ENCODE results near the gene STRIP1. TPM values are rescaled to one million over a fixed set of nuclear protein-coding genes. Genes with fewer than 3 reads are reported as not detected.

STRIP1 gene
- total RNA-seq, 2 experiments from 2014 or later, result 74.3 to 80.9 TPM

GRCh38 chr1:109994654-109995053 is 39.8 kb upstream of the STRIP1 start:
- CTCF ChIA-PET, result interaction anchor here (1.4 kb wide), 1 partner anchor 35 kb away, joined by 5 read pairs; no protein-coding TSS in a partner anchor

GRCh38 chr1:109995536-109995935 is 38.9 kb upstream of the STRIP1 start:
- TF ChIP-seq CTCF (IDR thresholded peaks at IDR 0.05), result no peak
- no peak overlapping the region for H3K4me3 Mint-ChIP-seq
- no peaks in the 10 kb centered on the region for H3K9me3 Mint-ChIP-seq
- peaks cover 13% of the 10 kb centered on the region for H3K36me3 Mint-ChIP-seq (ENCODE audit: low read depth)
- Histone ChIP-seq H3K9me3 (ENCODE audit: control insufficient read depth in 1 of 2, insufficient read depth in 1 of 2, low read length in 2 of 2) (no peaks in the 10 kb centered on the region), H3K36me3 (ENCODE audit: insufficient read depth, low read length) (peaks cover 11% of the 10 kb centered on the region), H3K4me3 (ENCODE audit: low read length) (no peak overlapping the region), H3K27me3 (ENCODE audit: control insufficient read depth in 1 of 2, insufficient read depth in 2 of 2, low read length in 2 of 2) (no peaks in the 10 kb centered on the region), H3K27ac (ENCODE audit: low read depth in 1 of 2, low read length in 2 of 2) (no peak overlapping the region), H3K4me1 (ENCODE audit: insufficient read depth, low read length) (no peaks in the 10 kb centered on the region)
- H3K4me1 Mint-ChIP-seq (ENCODE audit: low read depth), result peaks cover 32% of the 10 kb centered on the region
- H3K27me3 Mint-ChIP-seq, result no peaks in the 10 kb centered on the region
- CTCF ChIA-PET, result no interaction called here
- H3K27ac Mint-ChIP-seq, result no peak overlapping the region
- ATAC-seq (ENCODE audit: poor library complexity), result no peak
- DNase-seq, result no peak
- intact Hi-C loops (cut with DNase I, micrococcal nuclease), result no loop called here
- POLR2A ChIA-PET, result interaction anchor here (0.6 to 1.4 kb wide), 2 partner anchors 11 to 268 kb away, joined by 3 read pairs; partner anchors contain the start of gene AHCYL1

More at GRCh38 chr1:109994654-109995053, 39.8 kb upstream of the STRIP1 start:
- DNase-seq (no peak), ATAC-seq (ENCODE audit: poor library complexity) (no peak)
- peaks cover 11% of the 10 kb centered on the region for H3K36me3 ChIP-seq (ENCODE audit: insufficient read depth, low read length)
- no peak overlapping the region for H3K4me3 ChIP-seq (ENCODE audit: low read length)
- Mint-ChIP-seq H3K27me3 (no peaks in the 10 kb centered on the region), H3K27ac (no peak overlapping the region), H3K36me3 (ENCODE audit: low read depth) (peaks cover 19% of the 10 kb centered on the region), H3K4me3 (no peak overlapping the region), H3K4me1 (ENCODE audit: low read depth) (peaks cover 38% of the 10 kb centered on the region), H3K9me3 (no peaks in the 10 kb centered on the region)
- intact Hi-C loops (cut with DNase I, micrococcal nuclease), result no loop called here
- H3K9me3 ChIP-seq (ENCODE audit: control insufficient read depth in 1 of 2, insufficient read depth in 1 of 2, low read length in 2 of 2), result no peaks in the 10 kb centered on the region
- TF ChIP-seq CTCF (IDR thresholded peaks at IDR 0.05), result no peak
- POLR2A ChIA-PET, result no interaction called here
- H3K4me1 ChIP-seq (ENCODE audit: insufficient read depth, low read length), result no peaks in the 10 kb centered on the region
- no peaks in the 10 kb centered on the region for H3K27me3 ChIP-seq (ENCODE audit: control insufficient read depth in 1 of 2, insufficient read depth in 2 of 2, low read length in 2 of 2)
- no peak overlapping the region for H3K27ac ChIP-seq (ENCODE audit: low read depth in 1 of 2, low read length in 2 of 2)

- Mint-ChIP-seq H3K9me3 (no peaks in the 10 kb centered on the region), H3K36me3 (ENCODE audit: low read depth) (peaks cover 13% of the 10 kb centered on the region), H3K27me3 (no peaks in the 10 kb centered on the region), H3K27ac (no peak overlapping the region), H3K4me1 (ENCODE audit: low read depth) (peaks cover 28% of the 10 kb centered on the region), H3K4me3 (no peak overlapping the region)
- intact Hi-C loops (cut with DNase I, micrococcal nuclease), result no loop called here
- Histone ChIP-seq H3K4me1 (ENCODE audit: insufficient read depth, low read length) (no peaks in the 10 kb centered on the region), H3K36me3 (ENCODE audit: insufficient read depth, low read length) (peaks cover 11% of the 10 kb centered on the region), H3K27ac (ENCODE audit: low read depth in 1 of 2, low read length in 2 of 2) (no peak overlapping the region), H3K4me3 (ENCODE audit: low read length) (no peak overlapping the region), H3K9me3 (ENCODE audit: control insufficient read depth in 1 of 2, insufficient read depth in 1 of 2, low read length in 2 of 2) (no peaks in the 10 kb centered on the region), H3K27me3 (ENCODE audit: control insufficient read depth in 1 of 2, insufficient read depth in 2 of 2, low read length in 2 of 2) (no peaks in the 10 kb centered on the region)
- no peak for DNase-seq
- CTCF ChIA-PET, result no interaction called here
- no peak for ATAC-seq (ENCODE audit: poor library complexity)
- TF ChIP-seq CTCF (IDR thresholded peaks at IDR 0.05), result no peak
- POLR2A ChIA-PET, result interaction anchor here (1.4 kb wide), 1 partner anchor 12 kb away, joined by 3 read pairs; the partner anchor contains the start of gene AHCYL1
Observed at GRCh38 chr1:109996476-109996875, 37.9 kb upstream of the STRIP1 start.

Measured in CD4-positive, alpha-beta T cell (primary cell).